GM18951 (cell line): ENCODE results near the gene EHF.

ENCODE experiments used
- POLR2A ChIP-seq: IDR thresholded peaks from 4 replicates; pipeline ENCODE4 v1.6.1; 2011; ENCODE audit warnings: mild to moderate bottlenecking; ENCODE audit not compliant: insufficient read length, insufficient read depth; ENCODE audit errors: extremely low read depth
- in situ Hi-C: fragments of 300-500 bp; cut with MboI; formaldehyde crosslinking; loops from one replicate; pipeline ENCODE4 v1.12.0; 2022; ENCODE audit warnings: low sequenced_read_pairs, mixed read lengths, inconsistent platforms; ENCODE audit not compliant: unreplicated experiment

EHF gene

DNA sequence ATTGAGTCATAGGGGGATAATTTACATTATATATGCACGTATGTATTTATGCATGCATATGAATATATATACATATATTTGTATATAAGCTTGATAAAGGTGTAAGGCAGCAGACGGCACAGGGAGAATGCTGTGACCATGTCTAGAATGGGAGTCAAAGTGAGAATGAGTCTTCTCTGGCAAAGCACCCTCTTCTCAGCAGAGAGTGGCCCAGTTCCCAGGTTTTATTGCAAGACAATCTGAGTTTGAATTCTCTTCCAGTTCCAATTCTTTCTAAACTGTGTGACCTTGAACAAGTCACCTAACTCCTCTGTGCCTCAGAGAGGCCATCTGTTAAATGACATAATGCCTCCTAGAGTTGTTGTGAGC is 13.8 kb downstream of the EHF start:
- in situ Hi-C loops: no loop called here
- TF ChIP-seq POLR2A: no peak

DNA sequence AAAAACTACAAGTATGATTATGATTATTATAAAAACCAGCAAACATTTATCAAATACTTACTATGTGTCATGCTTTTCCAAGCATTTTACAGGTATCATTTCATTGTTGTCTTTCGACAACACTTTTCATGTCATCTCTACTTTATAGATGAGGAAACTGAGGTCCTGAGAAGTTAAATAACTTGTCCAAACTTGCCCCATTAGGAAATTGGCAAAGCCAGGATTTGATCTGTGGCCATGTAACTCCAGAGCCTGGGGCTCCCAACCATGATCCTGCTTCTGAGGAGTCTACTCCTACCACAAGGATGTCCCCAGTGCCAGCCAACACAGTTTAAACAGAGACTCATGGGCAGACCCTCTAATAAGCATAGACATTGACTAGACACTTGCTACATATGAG is 15.2 kb downstream of the EHF start:
- TF ChIP-seq POLR2A: no peak
- in situ Hi-C loops: no loop called here

DNA sequence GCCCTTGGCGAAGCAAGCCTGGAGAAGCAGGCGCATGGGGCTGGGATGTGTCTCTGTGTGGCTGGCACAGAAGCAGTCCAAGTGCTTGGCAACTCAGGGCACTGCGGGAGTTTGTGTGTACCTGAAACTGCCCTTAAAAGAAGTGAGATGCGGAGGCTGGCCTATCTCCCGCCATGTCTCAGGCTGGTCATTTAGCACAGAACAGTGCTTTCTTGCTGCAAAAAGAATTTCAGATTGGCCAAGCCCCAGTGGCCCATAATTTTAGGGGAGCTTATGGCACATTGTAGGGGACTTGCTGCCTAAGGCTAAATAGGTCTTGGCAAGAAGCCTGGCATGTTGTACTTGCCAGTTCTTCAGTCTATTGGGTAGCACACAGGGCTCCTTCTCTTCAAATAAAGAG is 16.4 kb downstream of the EHF start:
- in situ Hi-C loops: no loop called here

DNA sequence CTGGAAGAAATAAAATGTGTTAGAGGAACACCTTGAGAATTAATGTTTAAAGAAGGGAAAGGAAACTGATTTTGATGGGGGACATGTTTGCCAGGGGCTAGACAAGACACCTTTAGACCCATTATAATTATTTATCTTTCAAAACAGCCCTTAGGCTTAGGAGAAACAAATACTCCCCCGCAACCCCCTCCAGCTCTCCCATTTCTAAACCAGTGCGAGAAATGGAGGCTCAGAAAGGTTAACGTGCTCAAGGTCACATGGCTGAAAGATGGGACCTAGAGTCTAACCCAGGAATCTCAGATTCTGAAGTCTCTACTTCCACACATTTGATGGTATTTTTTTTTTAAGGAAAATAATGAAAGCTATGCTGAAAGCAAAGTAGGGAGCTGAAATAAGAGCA is 18.0 kb downstream of the EHF start:
- in situ Hi-C loops: no loop called here
- TF ChIP-seq POLR2A: no peak

More for the DNA sequence above, 16.4 kb downstream of the EHF start:
- TF ChIP-seq POLR2A: no peak

DNA sequence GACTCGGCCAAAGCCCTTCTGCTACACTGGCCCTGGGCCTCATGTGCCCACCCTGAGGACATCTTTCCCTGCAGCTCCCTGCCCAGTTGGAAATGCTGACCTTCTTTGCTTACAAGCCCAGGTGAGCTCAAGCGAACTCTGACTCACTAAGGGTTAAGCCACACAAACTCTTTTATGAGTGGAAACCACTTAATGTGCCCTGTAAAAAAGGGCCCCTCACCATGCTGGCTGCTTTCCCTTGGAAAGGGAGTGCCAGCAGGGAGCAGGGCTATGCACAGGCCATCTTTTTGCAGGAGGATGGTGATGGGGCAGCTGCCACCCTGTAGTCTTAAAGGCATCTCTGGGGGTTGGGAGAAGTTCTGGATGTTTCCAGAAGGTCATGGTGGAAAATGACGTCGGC is 18.7 kb downstream of the EHF start:
- TF ChIP-seq POLR2A: no peak
- in situ Hi-C loops: no loop called here

DNA sequence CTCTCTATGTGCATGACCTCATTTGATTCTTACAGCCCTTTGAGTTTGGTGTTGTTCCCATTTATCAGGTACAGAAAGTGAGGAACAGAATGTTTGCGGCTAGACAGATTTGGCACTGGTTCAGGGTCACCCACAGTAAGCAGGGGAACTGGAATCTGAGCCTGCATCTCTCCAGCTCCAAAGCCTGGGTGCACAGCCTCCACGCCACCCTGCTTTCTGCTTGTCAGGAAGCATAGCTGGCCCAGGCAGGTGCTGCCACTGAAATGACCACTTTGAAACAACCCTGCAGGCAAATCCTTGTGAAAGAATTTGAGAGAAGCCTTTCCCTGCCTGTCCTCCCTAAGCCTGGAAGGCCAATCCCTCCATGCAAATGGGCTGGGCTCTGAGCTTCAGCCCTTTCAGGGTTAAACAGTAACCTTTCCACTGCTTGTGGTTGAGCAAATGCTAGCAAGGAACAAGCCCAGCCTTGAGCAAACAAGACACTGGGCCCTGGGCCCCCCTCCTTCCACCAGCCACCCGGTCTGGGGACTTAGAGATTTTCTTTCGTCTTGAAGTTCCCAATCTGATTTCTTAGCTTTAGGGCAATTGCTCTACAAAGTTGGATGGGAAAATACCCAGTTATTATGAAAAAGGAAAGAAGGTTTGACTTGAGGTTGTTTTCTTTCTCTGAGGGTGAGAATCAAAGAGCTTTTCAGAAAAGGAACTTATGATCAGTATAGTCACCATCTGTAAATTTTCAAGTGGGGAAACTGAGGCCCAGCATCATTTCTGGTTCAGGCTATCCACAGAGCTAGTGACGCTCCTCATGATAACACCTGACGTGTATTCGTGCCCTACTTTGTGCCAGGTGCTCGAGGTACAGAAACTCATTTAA is 19.4 kb downstream of the EHF start:
- in situ Hi-C loops: no loop called here
- TF ChIP-seq POLR2A: no peak

DNA sequence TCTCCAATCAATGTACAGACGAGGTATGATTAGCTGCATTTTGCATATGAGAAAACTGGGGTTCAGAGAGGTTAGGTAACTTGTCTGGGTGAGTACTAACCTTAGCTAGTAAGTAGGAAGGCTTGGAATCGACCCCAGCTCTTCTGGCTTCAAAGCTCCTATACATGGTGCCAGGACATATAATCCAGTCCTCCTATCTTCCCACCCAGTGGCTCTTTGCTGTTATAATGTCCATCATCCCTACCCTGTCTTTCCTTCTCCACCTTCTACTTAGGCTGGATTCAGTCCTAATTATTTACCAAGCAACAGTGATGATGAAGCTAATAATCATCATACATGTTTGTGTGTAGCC is 20.0 kb downstream of the EHF start:
- in situ Hi-C loops: no loop called here
- TF ChIP-seq POLR2A: no peak

DNA sequence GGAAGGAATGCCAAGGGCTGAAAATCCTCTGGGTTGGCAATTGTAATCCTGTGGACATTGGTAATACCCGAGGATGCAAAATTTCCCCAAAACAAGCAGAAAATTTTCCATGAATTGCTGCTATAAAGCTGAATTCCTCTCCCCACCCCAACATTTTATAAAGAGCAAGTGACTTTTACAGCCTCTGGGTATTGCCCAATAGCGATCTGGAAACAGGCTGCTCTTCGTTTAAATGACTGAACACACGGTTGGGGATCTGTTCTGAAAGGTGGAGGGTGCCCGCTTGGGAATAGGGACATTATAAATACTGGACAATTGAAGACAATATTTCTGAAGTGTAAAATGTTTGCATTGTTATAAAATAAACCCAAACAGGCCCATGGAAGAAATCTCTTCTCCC is 20.6 kb downstream of the EHF start:
- no peak for TF ChIP-seq POLR2A
- in situ Hi-C loops: no loop called here

DNA sequence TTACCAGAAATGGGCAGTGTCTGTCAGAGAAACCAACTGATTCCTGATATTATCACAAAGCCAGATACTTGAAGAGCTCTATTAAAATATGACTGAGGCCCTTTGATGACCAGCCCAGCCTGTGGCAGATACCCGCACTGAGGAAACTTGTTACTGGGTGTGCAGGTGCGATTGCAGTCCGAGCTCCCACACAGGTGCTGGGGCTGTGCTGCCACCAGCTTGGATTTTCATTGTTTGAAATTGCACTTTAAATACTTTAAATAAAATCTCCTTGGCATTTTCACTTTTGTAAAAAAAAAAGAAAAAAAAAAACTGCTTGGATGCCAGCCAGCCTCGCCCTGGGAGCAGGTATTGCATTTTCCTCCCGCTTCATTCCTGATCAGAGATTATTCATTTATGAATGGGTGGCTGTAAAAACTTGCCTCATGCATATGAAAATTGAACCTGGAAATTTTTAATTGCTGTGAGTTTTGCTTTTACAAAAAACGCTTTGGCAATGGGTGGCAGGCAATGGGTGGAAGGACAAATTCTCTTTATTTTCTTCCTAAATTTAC is 21.2 kb downstream of the EHF start:
- TF ChIP-seq POLR2A: no peak
- in situ Hi-C loops: no loop called here

DNA sequence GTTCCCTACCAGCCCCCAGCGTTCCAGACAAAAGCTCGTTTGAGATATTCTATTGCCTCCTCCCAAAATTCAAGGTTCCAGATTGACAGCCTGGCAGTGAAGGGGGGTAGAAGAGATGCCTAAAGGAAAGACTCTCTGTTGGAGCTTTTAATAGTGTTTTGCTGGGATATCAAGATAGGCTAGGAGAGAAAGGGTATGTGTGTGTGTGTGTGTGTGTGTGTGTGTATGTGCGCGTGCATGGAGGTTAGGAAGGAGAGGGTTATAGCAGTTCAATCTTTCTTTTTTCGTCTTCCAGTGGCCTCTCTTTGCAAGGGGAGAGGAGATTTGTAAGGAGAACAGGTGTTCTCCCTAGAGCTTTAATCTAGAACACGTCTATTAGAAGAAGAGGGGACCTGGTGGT is 22.0 kb downstream of the EHF start:
- in situ Hi-C loops: no loop called here
- TF ChIP-seq POLR2A: no peak

DNA sequence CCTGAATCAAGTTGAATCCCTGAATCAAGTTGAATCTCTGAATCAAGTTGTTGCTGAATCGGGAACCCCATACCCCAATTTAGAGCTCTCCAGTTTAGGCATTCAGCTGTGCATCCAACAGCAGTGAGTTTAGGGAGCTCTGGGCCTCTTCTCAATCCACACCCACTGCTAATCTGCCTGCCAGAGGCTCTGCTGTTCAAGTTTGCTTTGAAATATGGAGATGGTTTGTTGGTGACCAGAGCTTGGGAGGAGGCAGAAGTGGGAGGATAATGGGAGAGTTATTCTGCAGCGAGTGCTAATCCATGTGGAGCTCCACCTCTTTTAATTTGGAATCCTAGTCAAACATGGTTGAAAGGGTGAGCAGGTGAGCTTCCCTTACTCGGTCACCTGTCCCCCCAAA is 22.4 kb downstream of the EHF start:
- TF ChIP-seq POLR2A: no peak
- in situ Hi-C loops: no loop called here

DNA sequence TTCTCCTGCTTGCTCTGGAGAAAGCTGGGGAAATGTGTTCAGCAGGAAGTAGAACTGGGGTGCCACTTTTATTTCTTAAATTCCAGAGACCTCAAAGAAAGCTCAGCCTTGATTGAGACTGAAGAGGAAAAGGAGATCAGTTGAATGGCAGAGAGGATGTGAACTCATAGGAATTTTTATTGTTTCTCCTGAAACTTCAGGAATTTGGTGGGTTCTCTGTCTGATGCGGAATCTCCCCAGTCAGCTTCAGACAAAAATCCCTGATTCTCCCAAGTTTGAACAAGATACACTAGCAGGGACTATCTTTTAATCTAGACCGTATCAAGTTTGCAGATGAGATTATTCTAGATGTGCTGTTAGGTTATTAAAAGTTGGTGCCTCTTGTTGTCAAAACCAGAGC is 23.0 kb downstream of the EHF start:
- no peak for TF ChIP-seq POLR2A
- in situ Hi-C loops: no loop called here

DNA sequence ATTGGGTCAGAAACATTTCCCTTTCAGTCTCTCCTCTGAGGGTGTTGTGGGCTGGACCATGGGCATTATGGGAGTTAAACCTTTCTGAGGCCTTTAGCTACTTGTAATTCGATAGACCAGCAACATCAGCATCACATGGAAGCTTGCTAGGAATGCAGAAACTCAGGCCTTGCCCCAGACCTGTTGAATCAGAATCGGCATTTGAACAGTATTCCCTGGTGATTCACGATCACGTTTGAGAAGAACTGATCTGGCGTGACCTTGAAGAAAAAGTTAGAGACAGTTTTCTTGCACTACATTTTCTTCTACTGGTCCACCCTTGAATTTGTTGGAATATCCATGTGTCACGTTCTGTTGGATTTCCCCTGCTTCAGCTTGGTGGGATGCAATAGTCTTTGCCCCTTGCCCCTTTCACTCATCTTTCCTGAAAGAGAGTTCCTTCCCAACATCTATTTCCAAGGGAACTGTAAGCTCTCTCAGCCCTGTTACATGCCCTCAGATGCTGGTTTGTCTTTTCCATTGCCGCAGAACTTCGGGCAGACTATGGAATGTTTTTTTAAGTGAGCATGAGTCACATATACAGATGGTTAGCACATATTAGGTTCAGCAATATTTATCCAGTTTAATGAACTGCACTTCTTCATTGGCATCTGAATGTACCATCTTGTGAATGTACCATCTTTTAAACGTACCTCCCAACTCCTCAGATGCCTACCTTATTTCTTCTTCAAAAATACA is 23.9 kb downstream of the EHF start:
- no peak for TF ChIP-seq POLR2A
- in situ Hi-C loops: no loop called here

DNA sequence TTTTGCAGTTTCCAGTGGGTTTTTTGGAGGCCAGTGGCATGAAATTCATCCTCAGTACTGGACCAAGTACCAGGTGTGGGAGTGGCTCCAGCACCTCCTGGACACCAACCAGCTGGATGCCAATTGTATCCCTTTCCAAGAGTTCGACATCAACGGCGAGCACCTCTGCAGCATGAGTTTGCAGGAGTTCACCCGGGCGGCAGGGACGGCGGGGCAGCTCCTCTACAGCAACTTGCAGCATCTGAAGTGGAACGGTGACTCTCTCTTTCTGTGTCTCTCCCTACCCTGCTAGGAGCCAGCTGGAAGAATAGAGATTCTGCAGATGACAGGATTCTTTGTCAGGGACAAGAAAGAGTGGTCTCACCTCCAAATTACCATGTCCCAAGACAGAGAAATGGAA is 25.5 kb downstream of the EHF start:
- TF ChIP-seq POLR2A: no peak
- in situ Hi-C loops: no loop called here

DNA sequence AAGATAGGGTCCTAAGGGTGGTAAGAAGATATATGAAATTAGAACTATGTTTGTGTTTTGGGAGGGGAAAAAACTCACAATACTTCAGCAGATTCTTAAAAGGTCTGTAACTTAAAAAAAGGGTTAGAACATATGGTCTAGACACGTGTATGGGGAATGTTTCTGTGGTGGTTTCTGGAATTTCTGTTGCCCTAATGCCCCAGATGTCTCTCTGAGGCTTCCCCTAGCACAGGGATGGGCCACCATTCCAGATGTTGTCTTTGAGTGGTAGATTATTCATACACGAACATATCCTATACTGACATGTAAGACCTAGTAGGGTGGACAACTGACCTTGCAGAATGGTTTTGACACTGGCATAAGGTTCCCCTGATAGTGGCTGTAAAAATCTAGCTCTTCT is 26.2 kb downstream of the EHF start:
- in situ Hi-C loops: no loop called here
- TF ChIP-seq POLR2A: no peak
